Liver (tissue), 9 donors: ENCODE measurements around the gene VASH2. TPM values are rescaled to one million over a fixed set of nuclear protein-coding genes. Genes with fewer than 3 reads are reported as not detected.

Experiments used
- DNase-seq: peaks from one replicate; pipeline ENCODE4 v3.0.0-alpha.2; 2017; ENCODE audit warnings: low spot score
- H3K27ac ChIP-seq, 2 donors: one replicate each; pipeline ENCODE4 v1.7.0; 2013; ENCODE audit warnings: inconsistent platforms in 2 of 2, low read length in 2 of 2, control low read depth in 1 of 2, low read depth in 1 of 2, mild to moderate bottlenecking in 1 of 2
- H3K27me3 ChIP-seq, 4 donors: one replicate each; pipeline versions ENCODE4 v1.6.1 to v1.7.0; 2013; ENCODE audit warnings: low read length in 3 of 4, inconsistent platforms in 1 of 4, mild to moderate bottlenecking in 1 of 4, moderate library complexity in 1 of 4; ENCODE audit not compliant: control insufficient read depth in 4 of 4, insufficient read depth in 4 of 4
- H3K36me3 ChIP-seq, 4 donors: one replicate each; pipeline versions ENCODE4 v1.6.1 to v1.7.0; 2013; ENCODE audit warnings: low read length in 3 of 4, mild to moderate bottlenecking in 3 of 4, low read depth in 1 of 4, moderate library complexity in 1 of 4; ENCODE audit not compliant: control insufficient read depth in 4 of 4, insufficient read depth in 3 of 4
- H3K4me1 ChIP-seq, 4 donors: one replicate each; pipeline versions ENCODE4 v1.6.1 to v1.7.0; 2013; ENCODE audit warnings: low read length in 3 of 4, mild to moderate bottlenecking in 3 of 4, moderate library complexity in 1 of 4; ENCODE audit not compliant: control insufficient read depth in 4 of 4, insufficient read depth in 4 of 4
- H3K4me3 ChIP-seq, 3 donors: one replicate each; pipeline versions ENCODE4 v1.6.1 to v1.7.0; 2013; ENCODE audit warnings: low read length in 3 of 3, control low read depth in 1 of 3, low read depth in 1 of 3, mild to moderate bottlenecking in 1 of 3
- H3K9ac ChIP-seq, 2 donors: one replicate each; pipeline ENCODE4 v1.7.0; 2013; ENCODE audit warnings: low read length in 2 of 2, mild to moderate bottlenecking in 2 of 2, moderate library complexity in 2 of 2, control low read depth in 1 of 2, low read depth in 1 of 2
- H3K9me3 ChIP-seq, 4 donors: one replicate each; pipeline versions ENCODE4 v1.6.1 to v1.7.0; 2013; ENCODE audit warnings: low read length in 3 of 4; ENCODE audit not compliant: control insufficient read depth in 4 of 4
- ATF3 ChIP-seq: IDR thresholded peaks from 2 replicates; pipeline ENCODE4 v1.6.1; 2016; ENCODE audit warnings: antibody characterized with exemption
- CTCF ChIP-seq: fragments of 150-350 bp; IDR thresholded peaks from 2 replicates; pipeline ENCODE4 v1.5.1; 2017; ENCODE audit warnings: improper control_type of control experiment, low read depth, low read length; ENCODE audit not compliant: missing input control
- EGR1 ChIP-seq, 2 donors: IDR thresholded peaks; 2 replicates each; pipeline ENCODE4 v1.6.1; 2016 to 2018; ENCODE audit warnings: antibody characterized with exemption in 2 of 2, low read depth in 2 of 2
- FOXA1 ChIP-seq: IDR thresholded peaks from 2 replicates; pipeline ENCODE4 v1.6.1; 2016; ENCODE audit warnings: antibody characterized with exemption
- FOXA2 ChIP-seq: IDR thresholded peaks from 2 replicates; pipeline ENCODE4 v1.6.1; 2016; ENCODE audit warnings: antibody characterized with exemption
- GABPA ChIP-seq, 2 donors: IDR thresholded peaks in 1 of 2; conservative IDR thresholded peaks in 1 of 2; 2 replicates each; pipeline ENCODE4 v1.6.1; 2016; ENCODE audit warnings: antibody characterized with exemption in 2 of 2, mild to moderate bottlenecking in 1 of 2, moderate library complexity in 1 of 2
- HNF4A ChIP-seq, 2 donors: conservative IDR thresholded peaks; 2 replicates each; pipeline ENCODE4 v1.6.1; 2016; ENCODE audit warnings: antibody characterized with exemption in 2 of 2, mild to moderate bottlenecking in 2 of 2
- HNF4G ChIP-seq: IDR thresholded peaks from 2 replicates; pipeline ENCODE4 v1.6.1; 2016; ENCODE audit warnings: antibody characterized with exemption
- JUND ChIP-seq, 2 donors: IDR thresholded peaks; 2 replicates each; pipeline ENCODE4 v1.6.1; 2016; ENCODE audit warnings: antibody characterized with exemption in 2 of 2
- MAX ChIP-seq: IDR thresholded peaks from 2 replicates; pipeline ENCODE4 v1.6.1; 2016; ENCODE audit warnings: antibody characterized with exemption
- NR2F2 ChIP-seq: IDR thresholded peaks from 2 replicates; pipeline ENCODE4 v1.6.1; 2016; ENCODE audit warnings: antibody characterized with exemption
- REST ChIP-seq: IDR thresholded peaks from 2 replicates; pipeline ENCODE4 v1.6.1; 2016; ENCODE audit warnings: antibody characterized with exemption, mild to moderate bottlenecking
- RXRA ChIP-seq, 2 donors: IDR thresholded peaks; 2 replicates each; pipeline ENCODE4 v1.6.1; 2017 to 2018; ENCODE audit warnings: antibody characterized with exemption in 2 of 2, mild to moderate bottlenecking in 1 of 2
- SP1 ChIP-seq: IDR thresholded peaks from 2 replicates; pipeline ENCODE4 v1.6.1; 2018; ENCODE audit warnings: antibody characterized with exemption, mild to moderate bottlenecking
- TAF1 ChIP-seq: conservative IDR thresholded peaks from 2 replicates; pipeline ENCODE4 v1.6.1; 2016; ENCODE audit warnings: antibody characterized with exemption, mild to moderate bottlenecking
- YY1 ChIP-seq: IDR thresholded peaks from 2 replicates; pipeline ENCODE4 v1.6.1; 2016; ENCODE audit warnings: antibody characterized with exemption, mild to moderate bottlenecking
- ZBTB33 ChIP-seq: IDR thresholded peaks from 2 replicates; pipeline ENCODE4 v1.6.1; 2016; ENCODE audit warnings: antibody characterized with exemption
- whole genome bisulfite sequencing: extraction: QIAGEN DNeasy Blood & Tissue Kit; methylation state at CpG from one replicate; pipeline ENCODE4 v1.1.7; 2013; 5-methylcytosine and 5-hydroxymethylcytosine counted together
- polyA plus RNA-seq, 2 donors: library from polyadenylated mRNA; stranded (reverse) in 1 of 2; unstranded in 1 of 2; fragments of 200-250 nt in 1 of 2; fragments of >200 nt in 1 of 2; fragmentation: Nextera tagmentation in 1 of 2; extraction: Ambion mirVana in 1 of 2; gene quantifications; one replicate each; pipeline versions ENCODE4 v1.2.1 to v1.2.3, GENCODE V29; 2013 to 2015
- total RNA-seq, 2 donors: library from RNA; depleted of rRNA; stranded (reverse); fragments of >200 nt; gene quantifications; one replicate each; pipeline ENCODE4 v1.2.3, GENCODE V29; 2014
- donor health status: healthy.
- donor health status: healthy.
- donor health status: healthy.
- donor health status: healthy.
- donor health status: healthy.

The VASH2 gene
- total and polyA plus RNA-seq, 4 donors: 0.01 to 0.70 (median 0.23) TPM

GRCh38 chr1:212984522-212985291 lies 34.4 kb downstream of the VASH2 start:
- no peak overlapping the region for H3K4me3 ChIP-seq
- TF ChIP-seq SP1: no peak
- no peak for TF ChIP-seq GABPA (IDR thresholded peaks at IDR 0.05 in 1 of 2, conservative IDR thresholded peaks at IDR 0.05 in 1 of 2)
- TF ChIP-seq JUND (IDR thresholded peaks at IDR 0.05): no peak
- TF ChIP-seq EGR1 (IDR thresholded peaks at IDR 0.05; ENCODE audit: low read depth in 2 of 2): no peak
- TF ChIP-seq CTCF: no peak
- TF ChIP-seq TAF1: no peak
- no peak for TF ChIP-seq RXRA (IDR thresholded peaks at IDR 0.05)
- TF ChIP-seq MAX: no peak
- no peak for TF ChIP-seq YY1
- no peak for TF ChIP-seq NR2F2
- no peak for TF ChIP-seq FOXA1
- TF ChIP-seq ATF3: no peak
- TF ChIP-seq HNF4A (conservative IDR thresholded peaks at IDR 0.05): no peak
- TF ChIP-seq ZBTB33: no peak
- no peak for TF ChIP-seq HNF4G
- no peak overlapping the region for H3K9ac ChIP-seq
- no peaks in the 10 kb centered on the region for H3K9me3 ChIP-seq
- no peak overlapping the region for H3K27ac ChIP-seq
- no peaks in the 10 kb centered on the region for H3K27me3 ChIP-seq
- peaks cover 0 to 4% (median under 1%) of the 10 kb centered on the region in 4 donors for H3K36me3 ChIP-seq
- 97% methylated on average over 6 of the region's 6 CpGs for WGBS
- no peak for DNase-seq
- H3K4me1 ChIP-seq: no peaks in the 10 kb centered on the region

- Histone ChIP-seq H3K9me3 (no peaks in the 10 kb centered on the region), H3K27ac (no peak overlapping the region), H3K27me3 (no peaks in the 10 kb centered on the region), H3K4me3 (no peak overlapping the region), H3K36me3 (peaks cover 0 to 15% (median 2%) of the 10 kb centered on the region in 4 donors), H3K9ac (no peak overlapping the region), H3K4me1 (no peaks in the 10 kb centered on the region)
- TF ChIP-seq NR2F2: no peak
- no peak for TF ChIP-seq MAX
- TF ChIP-seq CTCF: no peak
- TF ChIP-seq SP1: no peak
- TF ChIP-seq RXRA (IDR thresholded peaks at IDR 0.05): no peak
- no peak for TF ChIP-seq HNF4G
- no peak for TF ChIP-seq ZBTB33
- TF ChIP-seq EGR1 (IDR thresholded peaks at IDR 0.05; ENCODE audit: low read depth in 2 of 2): no peak
- no peak for TF ChIP-seq ATF3
- no peak for TF ChIP-seq TAF1
- TF ChIP-seq FOXA2: no peak
- no peak for TF ChIP-seq YY1
- TF ChIP-seq REST: no peak
- TF ChIP-seq FOXA1: no peak
- no peak for DNase-seq
- 95% methylated on average over 2 of the region's 2 CpGs for WGBS
Observed at GRCh38 chr1:212986551-212986950, 36.2 kb downstream of the VASH2 start.
